GM21367 (cell line): ENCODE measurements around the gene SPC24.
"Not testable (repeated sequence)": the region's sequence is repeated elsewhere in the genome, so short reads cannot be mapped to it uniquely, and the experiment has no call there.

Experiments
- ATAC-seq: cut with Tn5 transposase; IDR thresholded peaks from one replicate; pipeline ENCODE4 v1.9.1; 2021; ENCODE audit not compliant: unreplicated experiment

The SPC24 gene

GRCh38 chr19:11166281-11167142 lies 10.9 kb upstream of the SPC24 start:
- ATAC-seq, result no peak

- no peak for ATAC-seq
Observed at GRCh38 chr19:11165486-11166030, 10.0 kb upstream of the SPC24 start.

DNA sequence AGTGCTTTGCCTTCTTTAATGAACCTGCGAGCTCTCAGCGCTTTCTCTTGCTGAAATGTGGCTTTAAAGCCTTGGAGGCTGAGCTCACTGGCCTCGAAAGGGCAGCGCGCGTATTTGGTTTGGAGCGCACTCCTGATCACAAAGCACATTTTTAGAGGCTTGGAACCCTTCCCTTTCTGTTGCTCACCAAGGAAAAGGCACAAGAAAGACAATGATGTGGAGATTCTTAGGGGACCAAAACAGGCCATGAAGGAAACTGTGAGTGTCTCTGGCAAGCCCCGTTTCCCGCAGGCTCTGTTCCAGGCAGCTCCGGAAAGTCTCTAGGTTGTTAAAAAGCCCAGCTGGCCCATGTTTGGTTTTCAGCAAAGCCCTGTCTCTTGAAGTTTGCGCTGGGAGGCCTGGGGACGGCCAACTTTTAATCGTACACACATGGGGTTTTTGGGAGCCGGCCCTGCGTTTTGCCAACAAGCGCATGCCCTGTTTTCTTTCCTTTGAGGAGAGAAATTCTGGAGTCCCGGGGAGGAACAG lies 9.4 kb upstream of the SPC24 start:
- ATAC-seq, result no peak

- ATAC-seq, result no peak
Observed at GRCh38 chr19:11164296-11164695, 8.7 kb upstream of the SPC24 start.

- ATAC-seq, result not testable (repeated sequence)
Observed at GRCh38 chr19:11160440-11160768, 4.8 kb upstream of the SPC24 start.

DNA sequence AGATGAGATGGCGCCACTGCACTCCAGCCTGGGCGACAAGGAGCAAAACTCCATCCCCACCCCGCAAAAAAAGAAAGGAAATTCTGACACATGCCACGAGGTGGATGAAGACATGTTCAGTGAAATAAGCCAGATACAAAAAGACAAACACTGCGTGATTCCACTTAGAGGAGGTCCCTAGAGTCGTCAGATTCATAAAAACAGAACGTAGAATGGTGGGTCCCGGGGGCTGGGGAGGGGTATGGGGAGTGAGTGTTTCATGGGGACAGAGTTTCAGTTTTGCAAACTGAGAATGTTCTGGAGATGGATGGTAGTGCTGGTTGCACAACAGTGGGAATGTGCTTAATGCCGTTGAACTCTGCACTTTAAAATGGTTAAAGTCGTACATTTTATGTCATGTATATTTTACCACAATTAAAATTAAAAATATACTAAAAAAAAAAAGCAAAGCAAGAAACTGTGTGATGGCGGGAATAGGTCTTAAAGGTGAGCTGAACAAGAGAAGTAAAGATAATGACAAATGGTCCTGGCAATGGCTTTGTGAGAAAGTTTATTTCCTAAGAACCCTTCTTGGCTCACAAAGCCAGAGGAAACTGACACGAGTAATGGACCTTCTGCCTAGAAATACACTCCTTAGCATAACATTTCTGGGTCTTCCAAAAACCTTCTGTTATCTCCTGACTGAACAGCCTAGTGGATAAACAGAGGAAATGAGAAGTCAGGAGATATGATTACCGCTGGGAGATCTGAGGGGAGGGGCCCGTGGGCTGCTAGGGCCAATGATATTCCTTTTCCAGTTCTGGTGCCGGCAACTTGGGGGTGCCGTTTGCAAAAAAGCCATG lies 4.2 kb upstream of the SPC24 start:
- ATAC-seq, result no peak

GRCh38 chr19:11154683-11155047 lies 917 bp downstream of the SPC24 start:
- ATAC-seq, result no peak

- no peak for ATAC-seq
Observed at GRCh38 chr19:11152318-11153062, 3.1 kb downstream of the SPC24 start.

GRCh38 chr19:11151181-11151580 lies 4.4 kb downstream of the SPC24 start:
- no peak for ATAC-seq

DNA sequence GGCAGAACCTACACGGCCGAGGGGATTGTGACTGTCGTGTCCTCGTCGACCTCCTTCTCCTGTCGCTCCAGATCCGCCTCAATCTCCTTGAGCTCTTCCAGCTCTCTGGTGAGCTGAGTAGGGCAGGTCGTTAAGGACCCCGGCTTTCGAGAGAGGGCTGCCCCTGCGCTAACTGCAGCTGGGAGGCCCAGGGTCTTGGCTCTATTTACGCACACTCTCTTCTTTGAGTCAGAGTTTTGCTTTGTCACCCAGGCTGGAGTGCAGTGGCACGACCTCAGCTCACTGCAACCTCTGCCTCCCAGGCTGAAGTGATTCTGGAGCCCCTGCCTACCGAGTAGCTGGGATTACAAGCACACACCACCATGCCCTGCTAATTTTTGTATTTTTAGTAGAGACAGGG lies 7.6 kb downstream of the SPC24 start:
- ATAC-seq, result no peak

DNA sequence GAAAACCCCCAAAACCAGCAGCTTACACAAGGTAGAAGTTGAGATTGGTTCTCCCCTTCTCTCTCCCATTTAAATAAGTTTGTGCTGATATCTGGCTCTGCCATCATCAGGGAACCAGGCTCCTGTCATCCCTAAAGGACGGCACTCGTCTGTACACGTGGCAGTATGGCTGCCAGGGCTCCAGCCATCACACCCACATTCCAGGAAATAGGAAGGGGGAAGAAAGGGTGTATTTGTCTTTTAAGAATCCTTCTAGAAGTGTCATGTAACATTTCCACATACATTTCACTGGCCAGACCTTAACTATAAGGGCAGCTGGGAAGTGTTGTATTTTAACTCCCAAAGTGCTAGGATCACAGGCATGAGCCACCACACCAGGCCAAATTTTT lies 10.1 kb downstream of the SPC24 start:
- no peak for ATAC-seq

DNA sequence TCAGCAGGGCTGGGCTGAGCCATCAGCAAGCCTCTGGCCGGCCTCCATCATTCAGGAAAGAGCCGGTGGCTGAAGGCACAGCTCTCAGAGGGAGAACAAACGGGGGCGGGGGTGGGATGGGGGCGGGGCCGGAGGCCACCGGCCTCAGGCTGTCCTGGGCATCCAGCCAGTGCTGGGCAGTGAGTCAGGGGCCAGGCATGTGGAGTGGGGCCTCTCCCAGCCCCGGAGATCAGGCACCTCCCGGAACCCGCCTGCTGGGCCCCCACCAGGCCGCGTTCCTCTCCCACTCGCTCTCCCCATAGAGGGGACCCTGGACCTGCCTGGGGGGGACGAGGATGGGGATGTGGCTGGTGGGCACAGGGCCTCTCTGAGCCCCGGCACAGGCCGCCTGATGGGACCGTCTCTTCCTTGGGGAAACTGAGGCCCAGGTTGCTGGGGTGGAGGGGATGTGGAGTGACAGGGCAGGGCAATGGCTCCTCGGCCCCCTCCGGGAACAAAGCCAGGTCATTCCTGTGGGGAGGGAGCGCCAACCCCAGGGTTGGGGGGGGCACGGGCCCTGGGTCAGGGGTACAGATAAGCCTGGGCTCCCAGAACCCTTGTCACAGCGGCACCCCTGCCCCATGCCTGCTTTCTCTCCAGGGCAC lies 12.9 kb downstream of the SPC24 start:
- ATAC-seq, result no peak

GRCh38 chr19:11141937-11142527 lies 13.6 kb downstream of the SPC24 start:
- ATAC-seq, result no peak

GRCh38 chr19:11140896-11141295 lies 14.7 kb downstream of the SPC24 start:
- no peak for ATAC-seq

DNA sequence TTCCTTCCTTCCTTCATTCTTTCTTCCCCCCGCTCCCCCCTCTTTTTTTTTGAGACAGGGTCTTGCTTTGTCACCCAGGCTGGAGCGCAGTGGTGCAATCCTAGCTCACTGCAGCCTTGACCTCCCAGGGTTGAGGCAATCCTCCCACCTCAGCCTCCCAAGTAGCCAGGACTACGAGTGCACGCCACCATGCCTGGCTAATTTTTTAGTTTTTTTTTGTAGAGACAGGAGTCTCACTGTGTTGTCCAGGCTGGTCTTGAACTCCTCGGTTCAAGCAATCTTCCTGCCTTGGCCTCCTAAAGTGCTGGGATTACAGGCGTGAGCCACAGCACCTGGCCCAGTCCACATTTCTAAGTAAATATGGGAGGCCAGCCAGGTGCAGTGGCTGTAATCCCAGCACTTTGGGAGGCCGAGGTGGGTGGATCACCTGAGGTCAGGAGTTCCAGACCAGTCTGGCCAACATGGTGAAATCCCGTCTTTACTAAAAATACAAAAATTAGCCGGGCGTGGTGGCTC lies 15.5 kb downstream of the SPC24 start:
- ATAC-seq, result not testable (repeated sequence)

- ATAC-seq, result no peak
Observed at GRCh38 chr19:11138601-11139300, 16.8 kb downstream of the SPC24 start.

GRCh38 chr19:11137542-11138384 lies 17.8 kb downstream of the SPC24 start:
- no peak for ATAC-seq

DNA sequence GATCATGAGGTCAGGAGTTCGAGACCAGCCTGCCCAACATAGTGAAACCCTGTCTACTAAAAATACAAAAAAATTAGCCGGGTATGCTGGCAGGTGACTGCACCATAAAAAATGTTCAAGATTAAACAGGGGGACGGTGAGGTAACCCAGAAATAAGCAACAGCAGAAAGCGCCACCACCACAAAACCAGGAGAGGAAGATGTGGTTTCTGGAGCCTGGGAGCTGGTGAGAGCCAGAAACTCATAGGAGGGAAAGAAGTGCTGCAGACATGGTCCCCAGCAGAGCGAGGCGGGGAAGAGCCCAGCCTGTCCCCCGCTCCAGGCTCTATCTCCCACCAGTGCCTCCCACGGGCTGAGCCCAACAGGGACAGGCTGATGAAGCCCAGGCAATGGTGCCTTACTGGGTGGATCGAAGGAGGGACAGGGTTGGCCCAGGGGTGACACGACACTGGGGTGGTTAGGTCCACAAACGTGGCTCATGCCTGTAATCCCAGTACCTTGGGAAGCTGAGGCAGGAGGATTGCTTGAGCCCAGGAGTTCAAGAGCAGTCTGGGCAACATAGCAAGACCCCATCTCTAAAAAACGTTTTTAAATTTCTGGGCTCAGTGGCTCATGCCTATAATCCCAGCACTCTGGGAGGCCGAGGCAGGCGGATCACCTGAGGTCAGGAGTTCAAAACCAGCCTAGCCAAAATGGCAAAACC lies 19.0 kb downstream of the SPC24 start:
- ATAC-seq, result no peak
